NCI-H82 treated with DMSO at 0.1 percent for 48 hours (cell line): ENCODE data around the gene ARAP1.

Experiments used
- DNase-seq: peaks from one replicate; lab custom pipeline; 2025; ENCODE audit not compliant: unreplicated experiment; lab: John Stamatoyannopoulos, UW

Gene ARAP1

DNA sequence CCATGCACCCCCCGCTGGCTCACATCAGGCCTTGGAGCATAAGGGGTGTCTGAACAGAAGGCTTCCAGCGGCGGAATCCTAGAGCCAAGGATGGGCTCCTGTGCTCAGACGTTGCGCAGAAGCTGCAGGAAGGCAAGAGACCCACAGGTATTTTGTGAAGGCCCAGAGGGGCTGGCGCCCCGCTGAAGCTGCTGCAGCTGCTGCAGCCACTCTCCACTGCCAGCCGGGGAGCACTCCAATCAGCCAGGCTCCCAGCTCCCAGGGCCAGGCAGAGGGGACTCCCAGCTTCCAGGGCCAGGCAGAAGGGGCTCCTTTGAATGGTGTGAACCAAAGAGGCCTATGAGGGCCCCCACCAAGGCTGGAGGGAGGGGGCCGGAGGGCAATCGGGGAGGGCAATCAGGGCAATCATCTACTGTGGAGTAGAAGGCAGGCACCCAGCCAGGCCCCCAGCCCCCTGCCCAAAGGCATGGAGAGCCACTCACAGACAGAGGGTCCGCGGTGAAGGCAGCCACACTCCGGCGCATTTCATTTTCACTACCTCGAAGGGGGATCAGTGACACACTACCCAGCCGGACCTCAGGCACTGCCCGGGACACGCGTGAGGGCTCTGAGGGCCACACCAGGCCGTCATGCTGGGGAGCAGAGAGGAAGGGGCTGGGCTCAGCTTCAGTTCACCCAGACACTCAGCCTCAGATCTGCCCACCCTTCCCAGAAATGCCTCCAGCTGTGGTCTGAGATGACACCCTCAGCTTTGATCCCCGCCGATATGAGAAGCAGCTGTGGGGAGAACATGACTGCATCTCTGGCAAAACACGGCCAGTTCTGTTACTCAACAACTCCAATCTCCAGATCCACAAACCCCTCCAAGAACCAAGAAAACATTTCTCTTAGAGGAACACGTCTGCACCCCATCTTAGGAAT lies 66.4 kb downstream of the ARAP1 start:
- DNase-seq = no peak

GRCh38 chr11:72684236-72684912 lies 67.8 kb downstream of the ARAP1 start:
- no peak for DNase-seq

- no peak for DNase-seq
Observed at GRCh38 chr11:72683782-72684200, 68.4 kb downstream of the ARAP1 start.

GRCh38 chr11:72682858-72683243 lies 69.4 kb downstream of the ARAP1 start:
- DNase-seq = no peak

GRCh38 chr11:72682238-72682857 lies 69.9 kb downstream of the ARAP1 start:
- DNase-seq = no peak

DNA sequence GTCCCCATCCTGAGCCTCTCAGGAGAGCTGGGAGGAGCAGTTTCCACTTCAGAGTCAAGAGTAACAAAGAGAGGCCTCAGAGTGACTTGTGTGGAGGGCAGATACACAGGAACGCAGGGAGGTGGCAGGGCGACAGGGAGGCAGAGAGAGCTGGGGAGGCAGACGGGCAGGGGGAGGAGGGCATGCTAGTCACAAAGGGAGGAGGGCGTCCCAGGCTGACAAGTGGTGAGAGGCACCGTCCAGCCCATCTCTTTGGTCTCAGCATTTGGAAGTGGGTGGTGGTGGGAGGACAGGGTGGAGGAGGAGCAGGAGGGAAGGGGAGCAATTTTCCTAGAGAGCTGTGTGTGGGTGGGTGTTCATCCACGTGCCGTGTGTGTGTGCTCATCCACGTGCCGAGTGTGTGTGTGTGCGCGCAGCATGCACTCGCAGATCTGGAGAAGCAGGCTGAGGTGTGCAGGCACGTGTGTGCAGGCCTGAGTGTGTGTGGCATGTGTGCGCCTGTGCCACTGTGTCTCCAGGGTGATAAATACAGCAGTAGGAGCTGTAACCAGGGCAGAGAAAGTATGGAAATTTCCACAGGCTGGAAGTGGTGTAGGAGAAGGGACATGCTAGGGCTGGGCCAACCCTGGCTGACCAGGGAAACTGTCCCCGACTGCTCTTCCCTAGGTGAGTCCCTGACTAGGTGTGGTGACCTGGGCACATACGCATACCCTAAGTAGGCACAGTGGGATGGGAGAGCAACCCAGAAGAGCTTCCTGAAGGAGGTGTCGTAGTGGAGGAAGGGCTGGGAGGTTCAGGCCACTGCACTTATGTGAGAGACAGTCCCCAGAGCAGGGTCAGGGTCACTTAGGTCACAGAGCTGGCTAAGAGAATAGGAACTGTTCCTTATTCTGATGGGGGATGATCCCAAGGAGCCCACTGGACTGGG lies 70.7 kb downstream of the ARAP1 start:
- DNase-seq = no peak

GRCh38 chr11:72680624-72681158 lies 71.5 kb downstream of the ARAP1 start:
- DNase-seq = no peak

GRCh38 chr11:72679869-72680268 lies 72.3 kb downstream of the ARAP1 start:
- DNase-seq = no peak

DNA sequence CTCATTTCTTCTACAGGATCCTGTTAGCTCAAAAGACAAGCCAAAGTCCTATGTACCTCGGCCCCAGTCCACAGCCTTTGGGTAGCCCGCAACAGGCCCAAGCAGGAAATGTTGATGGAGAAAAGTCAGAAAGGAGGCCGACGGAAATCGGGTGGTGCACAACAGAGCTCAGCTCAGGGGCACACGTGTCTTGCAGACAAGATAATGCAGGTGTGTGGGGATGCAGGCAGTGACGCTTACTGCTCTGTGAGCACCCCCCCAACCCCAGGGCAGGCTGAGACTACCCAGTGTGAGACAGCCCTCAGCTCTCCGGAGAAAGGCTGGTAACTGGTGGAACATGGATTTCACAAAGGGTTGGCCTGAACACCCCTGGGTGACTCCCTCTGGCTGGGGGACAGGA lies 73.7 kb downstream of the ARAP1 start:
- DNase-seq = no peak

- DNase-seq = no peak
Observed at GRCh38 chr11:72676861-72677341, 75.3 kb downstream of the ARAP1 start.

- no peak for DNase-seq
Observed at GRCh38 chr11:72675221-72675620, 77.0 kb downstream of the ARAP1 start.

- DNase-seq = peak; percentile 47
Observed at GRCh38 chr11:72673943-72674828, 78.0 kb downstream of the ARAP1 start, which contains the start of gene PDE2A. TSS of gene PDE2A (minus strand) at chr11:72674422. CDS start at chr11:72674207, 215 bp downstream.

DNA sequence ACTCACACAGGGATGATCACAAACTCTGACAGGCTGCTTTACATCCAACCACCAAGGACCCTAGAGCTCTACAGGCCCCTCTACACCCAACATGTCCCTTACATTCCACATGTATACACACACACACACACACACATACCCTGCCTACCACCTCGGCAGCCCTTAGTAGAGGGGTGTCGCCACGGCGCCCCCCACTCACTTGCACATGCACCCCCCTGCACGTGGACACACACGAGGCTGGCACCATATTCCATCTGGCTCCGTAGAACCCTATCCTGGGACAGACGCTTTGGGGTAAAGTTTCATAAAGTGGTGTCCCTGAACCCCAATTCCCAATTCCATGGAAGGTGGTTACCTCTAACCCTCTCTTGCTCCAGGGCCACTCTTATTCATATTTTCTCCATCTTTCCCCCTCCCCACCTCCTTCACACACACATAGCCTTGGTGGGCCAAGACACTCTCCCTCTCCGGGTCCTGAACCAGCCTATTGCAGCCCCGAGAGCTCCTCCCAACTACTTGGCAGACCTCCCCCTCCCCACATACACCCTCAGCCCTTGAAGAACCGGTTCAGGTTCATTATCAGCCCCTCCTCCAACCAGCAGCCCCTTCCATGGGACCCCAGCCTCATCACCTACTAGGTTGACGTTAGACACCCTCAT lies 78.8 kb downstream of the ARAP1 start:
- no peak for DNase-seq

DNA sequence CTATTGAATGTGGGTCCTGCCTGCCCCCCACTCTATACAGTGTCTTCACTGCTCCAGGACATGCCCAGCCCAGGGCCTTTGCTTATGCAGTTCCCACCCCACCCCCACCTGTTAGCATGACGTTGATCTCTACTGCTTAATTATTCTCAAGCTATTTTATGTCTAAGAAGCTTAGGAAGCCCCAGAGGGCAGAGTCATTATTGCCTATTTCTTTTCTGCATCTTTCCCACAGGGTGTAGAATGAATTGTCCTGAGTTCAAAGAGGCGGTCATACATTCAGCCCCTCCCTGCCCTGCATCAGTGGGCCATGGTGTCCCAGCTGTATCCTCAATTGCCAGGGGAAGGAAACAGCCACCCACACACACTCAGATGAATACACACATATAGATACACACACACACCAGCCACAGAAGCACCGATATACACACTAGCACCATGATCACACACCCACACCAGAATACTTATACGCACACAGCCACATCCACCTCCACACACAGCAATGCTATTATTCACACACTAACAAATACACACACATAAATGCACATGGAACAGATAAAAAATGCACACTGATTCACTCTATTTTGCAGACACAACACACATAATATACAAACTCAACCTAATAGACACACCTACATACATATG lies 79.5 kb downstream of the ARAP1 start:
- no peak for DNase-seq

- DNase-seq = no peak
Observed at GRCh38 chr11:72671152-72672099, 80.8 kb downstream of the ARAP1 start.

- DNase-seq = no peak
Observed at GRCh38 chr11:72670041-72670440, 82.2 kb downstream of the ARAP1 start.

- DNase-seq = no peak
Observed at GRCh38 chr11:72669527-72669926, 82.7 kb downstream of the ARAP1 start.
